Retina (tissue), 1 donor: ENCODE data around the gene TRAF3.
A peak's percentile ranks its signal among the peaks of the same experiment; 100 is the strongest.

ENCODE experiments used
- DNase-seq: peaks from one replicate; pipeline ENCODE4 v3.0.0-alpha.2; 2016

Gene TRAF3

DNA sequence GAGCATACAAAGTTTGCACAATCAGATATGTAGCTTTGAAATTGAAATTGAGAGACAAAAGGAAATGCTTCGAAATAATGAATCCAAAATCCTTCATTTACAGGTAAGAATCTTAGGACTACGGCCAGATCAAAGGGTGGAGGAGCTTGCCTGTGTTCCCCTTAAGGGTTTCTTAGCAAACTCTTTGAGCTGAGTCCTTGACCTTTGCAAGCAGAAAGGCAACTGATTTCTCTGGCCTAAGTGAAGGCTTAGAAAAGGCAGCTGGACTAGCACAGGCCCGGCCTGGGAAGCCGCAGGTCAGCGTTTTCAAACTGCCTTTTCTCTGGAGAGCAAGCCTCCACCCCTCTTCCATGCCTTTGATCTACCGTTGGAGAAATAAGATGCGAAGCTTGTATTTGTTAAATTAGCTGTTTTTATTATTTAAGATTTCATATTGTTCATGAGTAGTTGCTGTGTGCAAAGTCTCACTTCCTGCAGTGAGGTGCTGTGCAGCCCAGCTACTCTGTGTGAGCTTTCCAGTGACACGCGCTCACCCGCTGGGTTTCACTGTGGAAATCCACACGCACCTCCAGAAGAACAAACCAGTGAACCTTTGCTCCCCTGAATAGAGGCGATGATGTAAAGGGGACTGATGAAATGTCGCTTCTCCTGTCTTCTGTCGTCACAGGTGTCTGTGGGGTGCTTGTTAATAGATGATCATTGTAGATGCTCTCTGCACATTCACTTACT, 120.2 kb downstream of the TRAF3 start:
- no peak for DNase-seq

DNA sequence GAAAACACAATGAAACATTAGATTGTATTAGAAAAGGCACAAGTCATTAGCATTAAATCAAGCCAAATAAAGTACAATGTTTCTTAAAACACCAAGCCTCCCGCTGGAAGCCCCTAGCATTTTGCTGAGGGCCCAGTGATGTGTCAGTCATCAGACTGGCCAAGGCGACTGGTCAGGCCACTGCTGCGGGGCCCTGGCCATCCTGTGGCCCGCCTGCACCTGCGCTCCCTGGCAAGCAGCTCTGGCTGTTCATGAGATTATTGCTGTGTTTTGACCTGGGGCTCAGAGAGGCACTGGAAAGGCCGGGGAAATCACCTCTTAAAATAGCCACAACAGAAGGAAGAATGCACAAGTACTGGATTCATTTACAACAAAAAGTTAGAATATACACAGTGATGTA, 121.0 kb downstream of the TRAF3 start:
- no peak for DNase-seq

DNA sequence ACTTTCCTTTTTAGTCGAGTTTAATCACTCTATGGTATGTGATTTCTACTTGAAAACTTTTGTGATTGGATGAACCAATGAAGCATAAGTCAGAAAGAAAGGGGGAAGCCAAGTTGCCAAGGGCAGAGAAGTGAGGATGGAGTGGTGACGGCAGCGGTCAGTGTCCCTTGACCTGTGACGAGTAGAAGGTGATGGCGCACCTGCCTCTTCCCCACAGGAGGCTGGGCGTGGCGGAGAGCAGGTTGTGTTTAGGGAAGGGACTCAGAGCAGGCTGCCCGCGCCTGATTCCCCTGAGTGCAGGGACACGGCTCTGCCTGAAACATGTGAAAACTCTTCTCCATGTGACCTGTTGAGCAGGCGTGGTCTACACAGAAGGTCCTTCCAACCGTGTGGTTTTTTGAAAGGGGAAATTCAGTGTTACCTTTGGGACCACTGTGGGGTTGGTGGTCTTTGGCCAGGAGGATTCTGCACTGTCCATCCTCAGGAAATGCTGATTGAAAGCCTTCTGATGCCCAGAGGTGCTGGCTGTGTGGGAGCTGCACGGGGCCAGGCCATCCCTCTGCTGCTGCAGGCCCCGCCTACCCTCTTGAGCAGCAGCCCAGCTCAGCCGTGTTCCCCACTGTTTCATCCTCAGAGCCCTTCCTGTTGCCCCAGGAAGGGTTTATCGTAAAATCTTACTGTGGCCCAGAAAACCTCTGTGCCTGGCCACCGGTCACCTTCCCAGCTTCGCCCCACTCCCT, 121.7 kb downstream of the TRAF3 start:
- no peak for DNase-seq

DNA sequence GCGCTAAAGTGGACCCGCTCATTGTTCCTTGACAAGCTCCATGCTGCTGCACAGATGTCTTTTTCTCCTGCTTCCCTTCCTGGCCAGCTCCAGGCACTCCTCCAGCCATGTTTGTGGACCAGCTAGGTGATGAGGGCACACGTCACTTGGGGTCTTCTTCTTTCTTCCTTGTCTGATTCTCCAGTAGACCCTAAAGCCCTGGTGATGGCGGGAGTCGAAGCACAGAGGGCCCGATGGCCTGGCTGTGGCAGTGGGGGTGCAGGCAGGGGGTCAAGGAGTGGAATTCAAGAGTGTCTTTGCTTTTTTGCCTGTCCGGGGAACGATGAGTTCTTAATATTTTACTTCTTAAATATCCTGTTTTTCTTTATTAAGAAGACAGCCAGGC, 122.3 kb downstream of the TRAF3 start:
- DNase-seq: no peak

DNA sequence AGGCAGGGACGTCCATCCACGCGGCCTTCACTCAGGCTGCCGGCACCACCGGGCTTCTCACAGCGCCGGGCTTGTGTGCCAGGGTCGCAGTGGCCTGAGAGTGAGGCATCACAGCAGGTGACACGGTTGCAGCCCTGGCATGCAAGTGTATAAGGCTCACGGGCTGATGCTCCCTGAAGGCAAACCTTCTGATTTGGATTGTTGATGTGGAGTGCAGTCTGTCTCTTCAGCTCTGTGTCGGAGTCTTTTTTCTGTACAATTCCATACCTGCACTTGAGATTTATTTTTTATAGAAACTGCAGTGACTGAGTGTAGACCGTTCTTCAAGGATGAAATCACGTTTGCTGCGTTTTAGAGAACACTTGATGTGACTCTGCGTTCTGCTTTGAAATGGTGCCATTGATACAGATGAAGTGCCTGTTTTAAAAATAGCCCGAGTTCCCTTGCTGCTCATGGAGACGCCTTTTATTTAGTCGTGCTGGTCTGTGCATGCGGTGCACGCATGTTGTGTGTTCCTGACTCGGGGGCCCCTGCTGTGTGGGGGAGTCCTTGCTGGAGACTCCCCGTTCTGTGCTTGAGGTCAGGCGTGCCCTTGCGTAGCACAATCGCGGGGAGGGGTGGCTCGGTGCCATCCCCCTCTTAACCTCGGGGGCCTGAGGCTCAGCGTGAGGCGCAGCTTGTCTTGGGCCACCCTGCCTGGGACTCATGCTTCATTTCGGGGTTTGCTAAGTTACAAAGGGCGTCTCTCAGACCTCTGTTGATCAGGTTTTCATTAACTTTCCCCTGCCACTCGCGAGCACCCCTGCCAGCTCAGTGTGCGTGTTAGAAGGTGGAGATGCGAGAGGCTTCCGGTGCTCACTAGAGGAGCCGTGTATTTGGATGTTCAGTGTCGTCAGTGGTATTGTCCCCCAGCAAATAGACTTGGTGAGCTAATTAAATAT, 123.7 kb downstream of the TRAF3 start:
- DNase-seq: no peak

DNA sequence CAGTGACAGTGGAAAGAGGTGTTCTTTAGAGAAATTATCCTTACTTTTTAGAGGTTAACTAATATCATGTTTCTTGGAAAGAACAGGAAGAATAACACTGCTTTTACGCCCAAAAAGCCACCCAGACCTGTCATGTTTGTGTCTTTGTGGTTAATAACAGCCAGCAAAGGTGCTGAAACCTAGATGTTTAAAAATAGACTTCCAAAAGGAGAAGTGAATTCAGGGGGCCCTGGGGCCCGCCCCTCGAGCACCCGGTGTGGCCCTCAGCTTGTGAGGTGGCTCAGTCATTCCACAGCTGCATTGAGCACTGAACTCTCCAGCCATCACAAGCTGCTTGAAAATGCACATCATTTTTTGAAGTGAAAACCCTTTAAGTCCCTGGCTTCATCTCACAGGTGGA, 124.4 kb downstream of the TRAF3 start:
- DNase-seq: no peak

DNA sequence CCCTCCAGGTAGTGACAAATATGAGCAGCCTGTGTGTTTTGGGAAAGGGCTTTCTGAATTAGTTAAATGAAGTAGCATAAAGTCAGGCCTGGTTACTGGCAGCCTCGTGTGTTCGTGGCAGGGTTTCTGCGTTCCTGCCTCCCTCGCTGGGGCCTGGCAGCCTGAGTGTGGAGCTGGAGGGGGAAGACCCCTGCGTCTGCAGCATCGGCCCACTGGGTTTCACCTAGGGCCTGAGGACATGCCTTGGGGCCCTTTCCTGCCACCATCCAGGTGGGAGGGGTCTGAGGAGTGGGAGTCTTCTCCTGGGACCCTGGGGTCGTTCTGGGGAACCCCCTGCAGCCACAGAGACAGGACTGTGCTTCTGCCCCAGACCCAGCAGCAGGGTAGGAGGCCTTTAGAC, 124.8 kb downstream of the TRAF3 start:
- no peak for DNase-seq

DNA sequence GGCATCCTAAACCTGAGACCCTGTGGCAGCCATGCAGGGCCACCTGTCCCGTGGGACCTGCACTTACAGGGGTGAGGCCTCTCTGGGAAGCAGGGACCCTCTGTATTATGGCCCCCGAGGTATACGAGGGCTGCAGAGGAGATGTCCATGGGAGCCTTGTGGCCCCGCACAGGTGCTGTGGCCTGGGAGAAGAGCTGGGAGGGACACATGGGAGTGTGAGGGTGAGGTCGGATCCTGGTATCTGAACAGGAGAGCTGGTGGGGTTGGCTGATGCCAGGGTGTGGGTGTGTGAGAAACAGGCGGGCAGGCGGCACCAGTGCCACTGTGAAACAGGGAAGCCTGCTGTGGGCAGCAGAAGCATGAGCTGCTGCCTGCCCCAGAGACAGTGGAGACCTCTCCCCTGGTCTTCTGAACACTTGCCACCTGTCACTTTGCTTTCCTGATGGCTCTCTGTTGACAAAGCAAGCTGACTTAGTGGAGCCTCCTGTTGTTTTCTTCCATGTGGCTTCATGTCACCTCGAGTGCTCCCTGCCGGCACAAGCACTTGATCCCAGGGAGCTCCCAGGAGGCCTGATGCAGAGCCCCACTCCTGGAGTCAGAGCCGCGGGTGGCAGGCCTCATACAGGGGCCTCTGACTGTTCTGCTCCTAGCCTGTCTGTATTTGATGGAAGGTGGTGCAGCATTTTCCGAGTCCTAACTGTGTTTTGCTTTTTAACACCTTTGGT, 125.4 kb downstream of the TRAF3 start:
- DNase-seq: peak; percentile 9

DNA sequence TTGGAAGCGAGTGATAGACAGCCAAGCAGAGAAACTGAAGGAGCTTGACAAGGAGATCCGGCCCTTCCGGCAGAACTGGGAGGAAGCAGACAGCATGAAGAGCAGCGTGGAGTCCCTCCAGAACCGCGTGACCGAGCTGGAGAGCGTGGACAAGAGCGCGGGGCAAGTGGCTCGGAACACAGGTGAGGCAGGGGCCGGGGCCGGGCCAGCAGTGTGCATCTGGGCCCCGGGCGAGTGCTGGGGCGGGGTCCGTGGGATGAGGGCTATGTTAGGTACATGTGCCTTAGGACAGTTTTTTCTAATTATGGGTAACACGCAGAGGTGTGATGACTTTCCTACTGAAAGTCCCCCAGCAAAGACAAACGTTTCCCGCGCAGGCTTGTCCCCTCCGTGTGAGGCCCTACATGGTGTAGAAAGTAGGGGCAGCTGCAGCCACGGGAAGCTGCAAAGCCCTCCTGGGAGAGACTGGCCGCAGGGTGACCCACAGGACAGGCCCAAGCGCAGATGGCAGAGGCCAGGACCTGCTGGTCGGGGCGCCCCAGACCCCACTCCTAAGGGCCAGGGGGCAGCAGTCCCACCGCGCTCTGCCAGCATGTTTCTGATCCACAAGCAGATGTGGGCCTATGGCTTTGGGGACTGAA, 126.1 kb downstream of the TRAF3 start:
- DNase-seq: no peak

DNA sequence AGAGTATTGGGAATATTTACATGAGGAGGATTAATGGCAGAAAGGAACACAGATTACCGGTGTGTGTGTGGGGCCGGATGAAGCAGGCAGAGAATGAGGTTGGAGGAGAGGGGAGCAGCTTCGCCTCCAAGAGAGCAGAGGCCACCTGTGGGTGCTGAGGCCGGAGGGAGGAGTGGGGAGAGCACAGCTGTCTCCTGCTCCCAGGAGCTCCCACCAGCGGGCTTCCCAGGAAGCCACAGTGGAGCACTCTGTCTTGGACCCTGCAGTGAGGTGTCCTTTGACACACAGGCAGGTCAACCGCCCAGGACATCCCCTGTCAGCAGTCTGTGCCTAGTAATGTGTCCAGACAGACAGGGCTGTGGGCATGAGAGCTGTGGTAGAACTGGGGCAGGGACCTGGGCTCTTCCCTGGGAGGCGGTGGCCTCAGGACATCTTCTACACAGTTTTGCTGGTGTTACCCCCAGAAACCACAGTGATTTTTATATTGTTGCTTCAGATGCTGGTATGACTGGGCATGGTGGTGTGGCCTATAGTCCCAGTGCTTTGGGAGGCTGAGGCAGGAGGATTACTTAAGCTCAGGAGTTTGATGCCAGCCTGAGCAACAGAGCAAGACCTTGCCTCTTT, 126.8 kb downstream of the TRAF3 start:
- no peak for DNase-seq

DNA sequence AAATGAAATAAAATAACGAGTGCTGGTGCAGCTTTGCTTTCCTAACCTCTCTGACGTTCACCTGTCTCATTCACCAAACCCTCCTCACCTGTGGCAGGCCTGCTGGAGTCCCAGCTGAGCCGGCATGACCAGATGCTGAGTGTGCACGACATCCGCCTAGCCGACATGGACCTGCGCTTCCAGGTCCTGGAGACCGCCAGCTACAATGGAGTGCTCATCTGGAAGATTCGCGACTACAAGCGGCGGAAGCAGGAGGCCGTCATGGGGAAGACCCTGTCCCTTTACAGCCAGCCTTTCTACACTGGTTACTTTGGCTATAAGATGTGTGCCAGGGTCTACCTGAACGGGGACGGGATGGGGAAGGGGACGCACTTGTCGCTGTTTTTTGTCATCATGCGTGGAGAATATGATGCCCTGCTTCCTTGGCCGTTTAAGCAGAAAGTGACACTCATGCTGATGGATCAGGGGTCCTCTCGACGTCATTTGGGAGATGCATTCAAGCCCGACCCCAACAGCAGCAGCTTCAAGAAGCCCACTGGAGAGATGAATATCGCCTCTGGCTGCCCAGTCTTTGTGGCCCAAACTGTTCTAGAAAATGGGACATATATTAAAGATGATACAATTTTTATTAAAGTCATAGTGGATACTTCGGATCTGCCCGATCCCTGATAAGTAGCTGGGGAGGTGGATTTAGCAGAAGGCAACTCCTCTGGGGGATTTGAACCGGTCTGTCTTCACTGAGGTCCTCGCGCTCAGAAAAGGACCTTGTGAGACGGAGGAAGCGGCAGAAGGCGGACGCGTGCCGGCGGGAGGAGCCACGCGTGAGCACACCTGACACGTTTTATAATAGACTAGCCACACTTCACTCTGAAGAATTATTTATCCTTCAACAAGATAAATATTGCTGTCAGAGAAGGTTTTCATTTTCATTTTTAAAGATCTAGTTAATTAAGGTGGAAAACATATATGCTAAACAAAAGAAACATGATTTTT, 128.2 kb downstream of the TRAF3 start:
- DNase-seq: no peak

DNA sequence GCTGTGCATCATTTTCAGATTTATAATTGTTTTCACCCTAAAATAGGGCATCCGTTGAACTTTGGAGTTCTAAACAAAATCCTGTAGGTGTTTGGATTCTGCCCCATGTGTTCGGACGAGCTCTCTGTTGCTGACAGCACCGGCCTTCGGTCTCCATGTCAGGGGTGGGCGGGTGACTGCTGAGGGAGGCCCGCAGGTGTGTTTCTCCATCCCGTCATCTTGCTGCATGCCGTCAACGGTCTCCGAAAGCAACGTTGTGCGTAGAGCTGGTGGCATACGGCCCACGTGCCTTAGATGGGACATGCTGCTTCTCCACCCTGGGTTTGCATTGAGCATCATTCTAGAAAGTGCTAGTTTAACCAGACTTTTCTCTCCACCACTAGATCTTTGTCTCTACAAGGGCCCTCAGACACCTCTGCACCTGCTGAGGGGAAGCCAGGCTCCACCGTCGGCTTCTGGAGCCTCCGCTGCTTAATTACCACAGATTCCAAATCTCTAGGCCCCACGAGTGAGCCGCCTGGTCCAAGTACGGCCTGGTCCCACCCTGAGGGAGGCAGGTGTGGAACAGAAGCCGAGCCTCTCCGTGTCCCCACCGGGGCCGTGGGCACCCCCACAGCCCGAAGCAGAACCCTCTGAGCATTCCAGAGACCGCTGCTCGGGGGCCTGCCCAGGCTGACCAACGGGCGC, 129.5 kb downstream of the TRAF3 start:
- DNase-seq: no peak

DNA sequence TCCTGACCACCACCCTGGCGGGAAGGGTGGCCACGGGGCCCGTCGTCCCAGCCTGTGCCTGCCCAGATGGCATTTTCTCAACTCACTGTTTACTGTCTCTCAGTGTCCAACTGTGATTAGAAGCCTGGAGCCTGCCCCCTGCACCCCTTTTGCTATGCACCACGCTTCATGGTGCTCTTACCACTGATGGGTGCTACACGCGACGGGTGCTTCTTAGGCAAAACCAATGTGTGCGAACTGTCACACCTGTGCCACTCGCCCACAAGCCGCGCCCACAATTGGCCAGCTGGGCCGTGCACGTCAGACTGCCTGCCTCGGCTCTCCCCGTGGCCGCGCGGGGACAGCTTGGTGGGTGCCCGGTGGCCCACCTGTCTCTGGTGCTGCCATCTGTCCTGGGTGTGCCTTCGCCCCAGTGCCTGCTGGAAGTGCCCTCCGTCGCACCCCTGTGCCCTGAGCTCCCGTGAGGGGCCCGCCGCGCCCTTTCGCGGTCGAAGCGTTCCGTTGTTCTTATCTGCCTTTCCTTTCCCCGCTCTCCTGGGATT, 130.1 kb downstream of the TRAF3 start:
- no peak for DNase-seq

DNA sequence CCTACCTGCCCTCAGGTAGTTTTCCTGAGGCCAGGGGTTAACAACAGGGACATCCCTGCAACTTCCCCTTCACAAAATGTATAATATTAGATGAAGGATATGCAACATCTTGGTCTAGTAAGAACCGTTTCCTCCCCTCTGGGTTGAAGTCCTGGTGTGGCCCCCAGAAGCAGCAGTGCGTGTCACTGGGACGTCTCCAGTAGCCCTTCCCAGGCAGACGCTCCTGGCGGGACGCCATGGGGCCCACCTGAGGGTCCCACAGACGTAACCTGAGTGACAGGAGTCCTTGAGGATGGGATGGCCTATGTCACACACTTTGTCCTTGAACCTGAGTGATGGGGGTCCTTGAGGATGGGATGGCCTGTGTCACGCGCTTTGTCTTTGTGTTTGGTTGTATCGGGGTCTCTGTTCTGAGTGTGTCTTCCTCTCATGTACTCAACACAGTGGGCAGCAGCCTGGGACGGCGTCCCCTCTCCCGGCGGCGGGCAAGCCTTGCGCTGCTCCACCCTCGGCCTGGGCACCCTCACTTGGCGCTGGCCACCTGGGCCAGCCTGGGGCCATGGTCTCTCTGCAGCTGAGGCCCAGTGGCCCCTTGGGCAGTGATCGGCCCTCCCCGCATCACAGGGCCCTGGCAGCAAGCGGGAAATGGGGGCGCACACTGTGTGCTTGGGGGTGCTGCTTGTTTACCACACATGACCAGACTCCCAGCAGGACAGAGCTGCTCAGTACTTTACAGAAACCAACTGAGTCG, 130.9 kb downstream of the TRAF3 start:
- no peak for DNase-seq

DNA sequence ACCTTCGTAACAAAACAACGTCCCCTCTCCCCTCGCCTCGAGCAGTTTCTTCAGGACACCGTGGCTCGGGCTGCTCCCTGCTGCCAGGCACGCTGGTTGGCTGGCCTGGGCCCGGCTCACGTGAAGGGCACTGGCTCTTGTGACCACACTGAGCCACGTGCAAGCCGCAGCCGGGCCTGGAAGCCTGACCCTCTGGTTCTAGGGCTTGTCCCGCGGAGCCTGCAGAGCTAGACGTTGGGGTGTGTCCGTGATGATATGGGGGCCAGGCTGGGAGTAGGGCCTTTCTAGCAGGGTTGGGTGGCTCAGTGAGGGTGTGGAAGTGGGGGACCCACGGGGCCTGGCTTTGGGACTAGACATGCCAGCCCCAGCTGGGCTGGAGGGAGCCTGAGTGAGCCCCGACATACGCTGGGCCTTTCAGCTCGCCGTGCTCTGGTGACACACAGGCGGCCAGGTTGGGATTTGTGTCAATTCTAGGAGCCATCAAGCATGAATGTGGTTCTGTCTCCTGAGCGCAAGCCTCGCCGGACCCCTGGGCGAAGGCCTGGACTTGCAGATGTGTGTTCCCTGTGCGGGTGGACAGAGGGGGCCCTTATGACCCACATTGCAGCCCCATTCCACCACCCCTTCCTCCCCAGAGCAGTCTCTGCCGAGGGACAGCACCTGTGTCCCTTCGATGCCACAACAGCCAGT, 131.7 kb downstream of the TRAF3 start:
- peak; percentile 63 for DNase-seq

DNA sequence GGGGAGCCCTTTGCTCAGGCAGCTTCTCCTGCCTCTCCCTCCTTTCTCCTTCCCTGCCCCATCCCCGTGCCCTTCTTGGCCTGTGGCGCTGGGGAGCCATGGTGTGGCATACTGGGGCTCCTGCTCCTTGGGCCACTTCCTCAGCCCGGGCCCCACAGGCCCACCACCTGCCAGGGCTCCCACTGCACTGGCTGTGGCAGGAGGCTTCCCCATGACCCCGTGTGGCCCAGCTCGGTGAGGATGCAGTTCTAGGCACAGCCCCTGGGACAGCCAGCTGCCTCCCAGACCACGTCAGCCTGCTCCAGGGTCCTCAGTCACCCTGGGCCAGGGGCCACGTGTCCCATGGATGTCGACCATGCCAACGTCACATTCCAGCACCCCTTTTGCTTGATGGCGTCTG, 132.2 kb downstream of the TRAF3 start:
- DNase-seq: no peak

DNA sequence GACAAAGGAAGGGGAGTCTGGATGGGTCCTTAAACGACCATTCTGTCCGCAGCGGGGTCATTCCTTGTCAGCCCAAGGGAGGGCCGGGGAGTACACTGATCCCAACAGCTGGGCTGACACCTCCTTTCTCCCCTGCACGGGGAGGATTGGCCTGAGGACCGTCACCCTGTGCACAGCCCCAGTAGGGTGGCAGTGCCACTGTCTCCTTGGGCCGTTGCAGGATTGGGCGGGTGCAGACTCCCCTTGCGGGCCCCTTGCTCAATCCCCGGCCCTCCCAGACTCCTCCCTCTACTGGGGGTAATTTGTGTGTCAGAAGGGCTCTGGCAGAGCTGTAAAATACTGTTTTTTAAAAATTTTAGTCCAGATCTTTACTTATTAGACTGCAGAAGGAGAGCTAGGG, 132.7 kb downstream of the TRAF3 start:
- DNase-seq: no peak

DNA sequence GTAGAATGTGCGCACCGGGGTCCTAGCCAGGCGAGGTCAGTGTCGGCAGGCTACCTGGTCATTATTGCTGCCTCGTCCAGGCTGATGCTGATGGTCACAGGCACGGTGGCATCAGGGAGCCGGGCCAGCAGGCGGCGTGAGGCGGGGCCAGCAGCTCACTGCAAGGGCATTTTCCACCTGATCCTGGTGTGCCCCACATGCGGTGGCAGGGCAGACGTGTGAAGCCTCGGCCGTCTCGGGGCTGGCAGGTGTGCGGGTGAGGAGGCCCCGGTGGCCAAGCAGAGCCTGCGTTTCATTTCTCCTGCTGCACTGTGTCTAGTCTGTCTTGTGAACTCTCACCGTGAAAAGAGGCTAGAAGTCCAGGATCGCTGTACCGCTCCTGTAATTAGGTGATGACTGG, 133.2 kb downstream of the TRAF3 start:
- peak; percentile 27 for DNase-seq
